Uterus (tissue), 2 donors: Measurements from ENCODE around the gene PIP4K2A.
"Not testable (repeated sequence)": the region's sequence is repeated elsewhere in the genome, so short reads cannot be mapped to it uniquely, and the experiment has no call there.

ENCODE experiments used
- CTCF ChIP-seq, 4 experiments: fragments of 200-600 bp in 2 of 4; fragments of 450-650 bp in 2 of 4; sonication (generic) in 2 of 4; IDR thresholded peaks; one replicate each; pipeline ENCODE4 v1.5.1; 2016 to 2019; ENCODE audit warnings: antibody characterized with exemption in 4 of 4, mild to moderate bottlenecking in 2 of 4, moderate library complexity in 1 of 4
- POLR2A ChIP-seq, 2 donors: fragments of 450-650 bp; IDR thresholded peaks; one replicate each; pipeline ENCODE4 v1.6.1; 2016; ENCODE audit warnings: antibody characterized with exemption in 2 of 2, mild to moderate bottlenecking in 1 of 2, moderate library complexity in 1 of 2

- TF ChIP-seq CTCF, POLR2A (IDR thresholded peaks at IDR 0.05): not testable (repeated sequence)
These were observed 30.5 kb upstream of the PIP4K2A start for GRCh38 chr10:22744858-22745257.
